PC-3 (cell line): ENCODE measurements around the gene GAD1. TPM values are rescaled to one million over a fixed set of nuclear protein-coding genes. Genes with fewer than 3 reads are reported as not detected.

Experiments used
- ATAC-seq: fragments of 200-7000 bp; cut with Tn5 transposase; 2 replicates; pipeline ENCODE4 v1.9.1; 2020; ENCODE audit warnings: mild to moderate bottlenecking, moderate library complexity
- BruUV-seq: library from RNA; stranded (reverse); fragments of 400-500 nt; replicated peaks from 2 replicates; lab custom pipeline; 2021; lab: Mats Ljungman, UMichigan
- CTCF ChIA-PET: fragments of 300-600 bp; sonication (Branson Sonifier 250); formaldehyde crosslinking; loops from one replicate; lab custom pipeline; 2022; ENCODE audit warnings: antibody characterized with exemption; lab: Charles Lee
- POLR2A ChIA-PET: fragments of 300-600 bp; sonication (Branson Sonifier 250); formaldehyde crosslinking; loops from one replicate; lab custom pipeline; 2022; ENCODE audit warnings: antibody characterized with exemption; ENCODE audit not compliant: unreplicated experiment; lab: Charles Lee
- DNase-seq: peaks from one replicate; pipeline ENCODE4 v3.0.0-alpha.2; 2015
- H2AFZ ChIP-seq: fragments of 300-600 bp; sonication (generic); 2 replicates; pipeline ENCODE4 v1.6.0; 2016; ENCODE audit warnings: antibody characterized with exemption, low read length
- H3F3A ChIP-seq: fragments of 300-600 bp; sonication (generic); one replicate; pipeline ENCODE4 v1.6.0; 2017; ENCODE audit warnings: antibody characterized with exemption, low read length, control low read depth, mild to moderate bottlenecking; ENCODE audit not compliant: unreplicated experiment
- H3K27ac ChIP-seq: fragments of 300-600 bp; sonication (generic); 2 replicates; pipeline ENCODE4 v1.5.1; 2016; ENCODE audit warnings: mild to moderate bottlenecking, low read length
- H3K27me3 ChIP-seq: fragments of 300-600 bp; sonication (generic); 2 replicates; pipeline ENCODE4 v1.6.1; 2016; ENCODE audit warnings: low read length, mixed read lengths
- H3K36me3 ChIP-seq: fragments of 300-600 bp; sonication (generic); 2 replicates; pipeline ENCODE4 v1.6.1; 2016; ENCODE audit warnings: low read depth, mixed run types, low read length, mixed read lengths
- H3K4me1 ChIP-seq: fragments of 300-600 bp; sonication (generic); 2 replicates; pipeline ENCODE4 v1.5.1; 2016; ENCODE audit warnings: low read length; ENCODE audit not compliant: insufficient read depth
- H3K4me2 ChIP-seq: fragments of 300-600 bp; sonication (generic); 2 replicates; pipeline ENCODE4 v1.6.0; 2016; ENCODE audit warnings: low read length
- H3K4me3 ChIP-seq: fragments of 300-600 bp; sonication (generic); 2 replicates; pipeline ENCODE4 v1.5.1; 2016; ENCODE audit warnings: mild to moderate bottlenecking, low read length, mixed read lengths
- H3K79me2 ChIP-seq: fragments of 300-600 bp; sonication (generic); 2 replicates; pipeline ENCODE4 v1.6.1; 2017; ENCODE audit warnings: low read length, mixed read lengths
- H3K9ac ChIP-seq: fragments of 300-600 bp; sonication (generic); 2 replicates; pipeline ENCODE4 v1.6.0; 2016; ENCODE audit warnings: mild to moderate bottlenecking, low read length
- H3K9me2 ChIP-seq: fragments of 300-600 bp; sonication (generic); replicated peaks from 2 replicates; pipeline ENCODE4 v1.6.1; 2016; ENCODE audit warnings: mixed run types, low read length, mixed read lengths
- H3K9me3 ChIP-seq: fragments of 300-600 bp; sonication (generic); 2 replicates; pipeline ENCODE4 v1.6.1; 2016; ENCODE audit warnings: low read length, mixed read lengths
- H4K20me1 ChIP-seq: fragments of 300-600 bp; sonication (generic); 2 replicates; pipeline ENCODE4 v1.6.1; 2016; ENCODE audit warnings: low read length, mixed read lengths
- EZH2 ChIP-seq: fragments of 300-600 bp; sonication (generic); IDR thresholded peaks from one replicate; pipeline ENCODE4 v1.6.1; 2017; ENCODE audit warnings: antibody characterized with exemption, mild to moderate bottlenecking, low read length; ENCODE audit not compliant: unreplicated experiment
- EZH2phosphoT487 ChIP-seq: fragments of 300-600 bp; sonication (generic); IDR thresholded peaks from 2 replicates; pipeline ENCODE4 v1.6.1; 2018; ENCODE audit warnings: mild to moderate bottlenecking, antibody characterized with exemption, low read length, borderline replicate concordance
- intact Hi-C: fragments of 100-400 bp; cut with micrococcal nuclease; formaldehyde crosslinking; loops from 2 replicates; pipeline ENCODE4 v1.9.0; 2023
- total RNA-seq: library from RNA; depleted of rRNA; stranded (reverse); fragments of >200 nt; gene quantifications from 2 replicates; pipeline ENCODE4 v1.2.3, GENCODE V29; 2014
- TF ChIP-seq, protein P1 (sequence below): fragments of 300-600 bp; sonication (generic); conservative IDR thresholded peaks from 2 replicates; pipeline ENCODE4 v1.5.1; 2017; ENCODE audit warnings: antibody characterized with exemption, low read depth, mild to moderate bottlenecking, low read length

Gene GAD1
- total RNA-seq, 1 experiment from 2014 or later: 10.6 TPM

GRCh38 chr2:170770606-170771420 is 45.9 kb upstream of the GAD1 start:
- Histone ChIP-seq H3K9me2 (no peaks in the 10 kb centered on the region), H3K4me3 (peak overlapping the region; percentile 99), H3K9me3 (no peaks in the 10 kb centered on the region), H3K9ac (peak overlapping the region; percentile 82), H3K4me2 (peak overlapping the region; percentile 99), H3F3A (no peaks in the 10 kb centered on the region), H3K27ac (peak overlapping the region; percentile 58), H3K27me3 (no peaks in the 10 kb centered on the region), H2AFZ (peak overlapping the region; percentile 100), H3K79me2 (no peaks in the 10 kb centered on the region), H3K4me1 (peaks cover 7% of the 10 kb centered on the region; the same call in 1 of the 2 replicates), H3K36me3 (no peaks in the 10 kb centered on the region), H4K20me1 (no peaks in the 10 kb centered on the region)
- POLR2A ChIA-PET: interaction anchor here (0.7 to 1.0 kb wide), 2 partner anchors 11 to 32 kb away, joined by 5 to 11 read pairs; no protein-coding TSS in a partner anchor
- TF ChIP-seq EZH2phosphoT487: no peak
- TF ChIP-seq EZH2: no peak
- TF ChIP-seq, protein P1, sequence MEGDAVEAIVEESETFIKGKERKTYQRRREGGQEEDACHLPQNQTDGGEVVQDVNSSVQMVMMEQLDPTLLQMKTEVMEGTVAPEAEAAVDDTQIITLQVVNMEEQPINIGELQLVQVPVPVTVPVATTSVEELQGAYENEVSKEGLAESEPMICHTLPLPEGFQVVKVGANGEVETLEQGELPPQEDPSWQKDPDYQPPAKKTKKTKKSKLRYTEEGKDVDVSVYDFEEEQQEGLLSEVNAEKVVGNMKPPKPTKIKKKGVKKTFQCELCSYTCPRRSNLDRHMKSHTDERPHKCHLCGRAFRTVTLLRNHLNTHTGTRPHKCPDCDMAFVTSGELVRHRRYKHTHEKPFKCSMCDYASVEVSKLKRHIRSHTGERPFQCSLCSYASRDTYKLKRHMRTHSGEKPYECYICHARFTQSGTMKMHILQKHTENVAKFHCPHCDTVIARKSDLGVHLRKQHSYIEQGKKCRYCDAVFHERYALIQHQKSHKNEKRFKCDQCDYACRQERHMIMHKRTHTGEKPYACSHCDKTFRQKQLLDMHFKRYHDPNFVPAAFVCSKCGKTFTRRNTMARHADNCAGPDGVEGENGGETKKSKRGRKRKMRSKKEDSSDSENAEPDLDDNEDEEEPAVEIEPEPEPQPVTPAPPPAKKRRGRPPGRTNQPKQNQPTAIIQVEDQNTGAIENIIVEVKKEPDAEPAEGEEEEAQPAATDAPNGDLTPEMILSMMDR: 0 out of 2 replicates have a peak, but pooled peaks have one; percentile 16
- intact Hi-C loops: loop anchor here (2.0 kb wide), 1 partner anchor 32 kb away; no protein-coding TSS in a partner anchor
- ATAC-seq (peak; percentile 91), DNase-seq (peak; percentile 88)
- BruUV-seq: no TSS peak
- CTCF ChIA-PET: interaction anchor here (0.5 to 1.4 kb wide), 4 partner anchors 23 to 102 kb away, joined by 3 to 4 read pairs (median 4); no protein-coding TSS in a partner anchor

- no peaks in the 10 kb centered on the region for H3K9me3 ChIP-seq
- no peak for DNase-seq
- H3K4me3 ChIP-seq: peak overlapping the region; percentile 99
- ATAC-seq: no peak
- BruUV-seq: no TSS peak
- H4K20me1 ChIP-seq: no peaks in the 10 kb centered on the region
- POLR2A ChIA-PET: interaction anchor here (0.6 kb wide), 1 partner anchor 39 kb away, joined by 3 read pairs; no protein-coding TSS in a partner anchor
- no peaks in the 10 kb centered on the region for H3K27me3 ChIP-seq
- peak overlapping the region; percentile 93 for H3K4me2 ChIP-seq
- H3F3A ChIP-seq: no peaks in the 10 kb centered on the region
- intact Hi-C loops: loop anchor here (2.0 kb wide), 1 partner anchor 33 kb away; no protein-coding TSS in a partner anchor
- no peaks in the 10 kb centered on the region for H3K36me3 ChIP-seq
- no peak overlapping the region for H3K27ac ChIP-seq
- peak overlapping the region; percentile 67 for H3K9ac ChIP-seq
- H2AFZ ChIP-seq: peak overlapping the region; percentile 99
- H3K79me2 ChIP-seq: no peaks in the 10 kb centered on the region
- no peaks in the 10 kb centered on the region for H3K9me2 ChIP-seq
- H3K4me1 ChIP-seq: peaks cover 7% of the 10 kb centered on the region; the same call in 1 of the 2 replicates
- CTCF ChIA-PET: interaction anchor here (0.7 to 1.4 kb wide), 2 partner anchors 32 to 101 kb away, joined by 4 read pairs; no protein-coding TSS in a partner anchor
- TF ChIP-seq, protein P1: no peak
- TF ChIP-seq EZH2phosphoT487 (no peak), EZH2 (no peak)
These were observed 45.2 kb upstream of the GAD1 start for GRCh38 chr2:170771421-170771937.
